Measurements from ENCODE around the gene MIB2.
"Not testable (repeated sequence)": the region's sequence is repeated elsewhere in the genome, so short reads cannot be mapped to it uniquely, and the experiment has no call there.

- TF ChIP-seq, protein P1, sequence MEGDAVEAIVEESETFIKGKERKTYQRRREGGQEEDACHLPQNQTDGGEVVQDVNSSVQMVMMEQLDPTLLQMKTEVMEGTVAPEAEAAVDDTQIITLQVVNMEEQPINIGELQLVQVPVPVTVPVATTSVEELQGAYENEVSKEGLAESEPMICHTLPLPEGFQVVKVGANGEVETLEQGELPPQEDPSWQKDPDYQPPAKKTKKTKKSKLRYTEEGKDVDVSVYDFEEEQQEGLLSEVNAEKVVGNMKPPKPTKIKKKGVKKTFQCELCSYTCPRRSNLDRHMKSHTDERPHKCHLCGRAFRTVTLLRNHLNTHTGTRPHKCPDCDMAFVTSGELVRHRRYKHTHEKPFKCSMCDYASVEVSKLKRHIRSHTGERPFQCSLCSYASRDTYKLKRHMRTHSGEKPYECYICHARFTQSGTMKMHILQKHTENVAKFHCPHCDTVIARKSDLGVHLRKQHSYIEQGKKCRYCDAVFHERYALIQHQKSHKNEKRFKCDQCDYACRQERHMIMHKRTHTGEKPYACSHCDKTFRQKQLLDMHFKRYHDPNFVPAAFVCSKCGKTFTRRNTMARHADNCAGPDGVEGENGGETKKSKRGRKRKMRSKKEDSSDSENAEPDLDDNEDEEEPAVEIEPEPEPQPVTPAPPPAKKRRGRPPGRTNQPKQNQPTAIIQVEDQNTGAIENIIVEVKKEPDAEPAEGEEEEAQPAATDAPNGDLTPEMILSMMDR (IDR thresholded peaks at IDR 0.05; ENCODE audit: low read depth, low read length): not testable (repeated sequence)
- TF ChIP-seq POLR2A (IDR thresholded peaks at IDR 0.05; ENCODE audit: extremely low read depth, insufficient read length); MYC (IDR thresholded peaks at IDR 0.05; ENCODE audit: low read depth, low read length): not testable (repeated sequence)
Observed at GRCh38 chr1:1640081-1640480, 24.8 kb downstream of the MIB2 start.

All from NB4 (cell line).